ENCODE data around the gene AP3S2. TPM values are rescaled to one million over a fixed set of nuclear protein-coding genes. Genes with fewer than 3 reads are reported as not detected.

Gene AP3S2
- total and polyA plus RNA-seq, 2 of the 13 experiments (the other 11 are each of a cell fraction or from before 2014, with no cell fraction given), result 17.6 to 44.4 TPM

- TF ChIP-seq AFF4 (CRISPR knock-in tag; IDR thresholded peaks at IDR 0.05) (0 out of 2 replicates have a peak, but pooled peaks have one; percentile 37), ZNF768 (CRISPR knock-in tag; IDR thresholded peaks at IDR 0.05) (peak; percentile 90), ETV5 (CRISPR knock-in tag; IDR thresholded peaks at IDR 0.05; ENCODE audit: borderline replicate concordance) (peak; percentile 10; the same call in 1 of the 2 replicates), HBP1 (CRISPR knock-in tag; IDR thresholded peaks at IDR 0.05; ENCODE audit: low read depth) (no peak), ZFX (CRISPR knock-in tag; IDR thresholded peaks at IDR 0.05; ENCODE audit: low read depth) (peak; percentile 87), ZNF891 (CRISPR knock-in tag; IDR thresholded peaks at IDR 0.05) (0 out of 2 replicates have a peak, but pooled peaks have one; percentile 57), PHF8 (CRISPR knock-in tag; IDR thresholded peaks at IDR 0.05) (peak; percentile 24; the same call in 1 of the 2 replicates), ZNF441 (CRISPR knock-in tag; IDR thresholded peaks at IDR 0.05; ENCODE audit: borderline replicate concordance) (no peak), NCOA2 (CRISPR knock-in tag; IDR thresholded peaks at IDR 0.05) (peak; percentile 22; the same call in 1 of the 2 replicates), ZNF598 (CRISPR knock-in tag; IDR thresholded peaks at IDR 0.05; ENCODE audit: borderline replicate concordance) (0 out of 2 replicates have a peak, but pooled peaks have one; percentile 64), FOXP4 (CRISPR knock-in tag; IDR thresholded peaks at IDR 0.05) (no peak), ZBTB37 (CRISPR knock-in tag; IDR thresholded peaks at IDR 0.05) (0 out of 2 replicates have a peak, but pooled peaks have one; percentile 31), TOPORS (CRISPR knock-in tag; IDR thresholded peaks at IDR 0.05) (0 out of 2 replicates have a peak, but pooled peaks have one; percentile 40), NFYB (CRISPR knock-in tag; IDR thresholded peaks at IDR 0.05) (peak; percentile 9; the same call in 1 of the 2 replicates)
These were observed 81.6 kb downstream of the AP3S2 start (continued) for GRCh38 chr15:89812011-89812846.

All from HepG2 (cell line).